Endometrial microvascular endothelial cells (primary cell): ENCODE data around the gene DHFR2. TPM values are rescaled to one million over a fixed set of nuclear protein-coding genes. Genes with fewer than 3 reads are reported as not detected.
"Not testable (repeated sequence)": the region's sequence is repeated elsewhere in the genome, so short reads cannot be mapped to it uniquely, and the experiment has no call there.

ENCODE experiments used
- in situ Hi-C: cut with HindIII; loops from 2 replicates; pipeline ENCODE4 v1.10.0; 2017; ENCODE audit warnings: low sequenced_read_pairs, low pct_unique_long_range_greater_than_20kb; ENCODE audit errors: inconsistent ontology term
- total RNA-seq: library from RNA; depleted of rRNA; stranded (reverse); fragments of >200 nt; gene quantifications from one replicate; pipeline ENCODE4 v1.2.3, GENCODE V29; 2015; ENCODE audit errors: inconsistent ontology term

Gene DHFR2
- total RNA-seq, 1 donor from 2014 or later, result 4.4 TPM

DNA sequence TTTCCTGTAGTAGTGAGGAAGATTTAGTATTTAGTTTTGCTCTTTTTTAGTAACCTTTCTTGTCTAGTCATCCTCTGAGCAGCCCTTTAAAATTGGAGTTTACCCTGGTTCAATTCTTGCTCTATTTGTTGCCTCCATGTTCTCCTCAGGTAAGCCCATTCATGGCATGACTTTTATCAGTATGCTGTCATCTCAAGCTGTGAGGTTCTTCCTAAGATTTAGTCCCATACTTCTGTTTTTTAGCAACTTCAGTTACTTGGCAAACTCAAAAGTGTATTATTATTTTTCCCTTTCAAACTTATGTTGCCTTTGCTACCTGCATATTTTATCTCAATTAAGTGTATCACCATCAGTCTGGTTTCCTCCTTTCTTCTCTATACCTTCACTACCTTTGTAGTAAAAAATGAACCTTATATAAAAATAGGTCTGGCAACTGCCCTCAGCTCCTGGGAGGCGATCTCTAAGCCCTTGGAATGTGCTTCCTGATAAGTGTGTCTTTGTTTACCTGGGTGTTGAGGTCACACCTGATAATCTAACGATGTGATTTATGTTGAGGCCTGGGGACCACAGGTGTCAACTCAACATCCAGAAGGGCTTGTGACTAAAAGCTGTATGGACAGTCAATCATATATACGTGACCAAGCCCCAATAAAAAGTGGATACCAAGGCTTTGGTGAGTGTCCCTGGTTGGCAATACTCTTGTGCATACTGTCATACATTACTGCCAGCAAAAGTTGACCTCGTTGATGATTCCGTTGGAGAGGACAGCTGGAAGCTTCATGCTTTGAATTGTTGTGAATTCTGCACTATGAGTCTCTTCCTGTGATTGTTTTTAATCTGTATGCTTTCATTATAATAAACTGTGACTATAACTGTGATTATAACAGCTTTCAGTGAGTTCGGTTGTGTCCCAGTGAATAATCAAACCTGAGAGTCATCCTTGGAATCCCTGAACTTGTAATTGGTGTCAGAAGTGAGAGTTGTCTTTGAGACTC is 4.1 kb upstream of the DHFR2 start:
- in situ Hi-C loops, result no loop called here

DNA sequence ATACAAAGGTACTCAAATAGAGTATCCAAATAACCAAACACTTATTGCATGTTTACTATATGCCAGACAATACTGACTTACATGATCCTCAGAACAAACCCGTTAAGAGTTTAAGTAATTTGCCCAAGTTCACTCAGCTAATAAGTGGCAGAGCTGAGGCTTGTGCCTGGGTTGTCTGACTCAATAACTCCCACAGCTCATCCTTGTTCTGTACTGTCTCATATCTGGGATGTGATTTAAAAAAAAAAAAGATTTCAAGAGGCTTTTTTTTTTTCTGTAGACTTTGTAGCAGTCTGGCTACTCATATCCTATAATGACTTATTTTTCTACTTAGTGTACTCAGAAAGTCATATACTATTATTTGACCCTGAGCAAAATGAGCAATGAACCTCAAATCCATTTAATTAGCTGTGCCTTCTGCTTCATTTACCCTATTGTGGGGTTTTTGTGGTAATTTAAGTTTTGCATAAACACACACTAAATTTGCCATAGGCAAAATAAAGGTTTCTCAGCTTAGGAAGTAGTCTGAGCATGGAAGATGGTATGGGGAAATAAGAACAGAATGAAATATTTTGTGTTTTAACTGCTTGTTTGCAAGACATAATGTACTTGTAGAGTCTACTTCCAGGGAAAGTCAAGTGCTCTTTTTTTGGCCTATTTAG is 3.2 kb upstream of the DHFR2 start:
- in situ Hi-C loops, result no loop called here

GRCh38 chr3:94065122-94065521 is 2.4 kb upstream of the DHFR2 start:
- in situ Hi-C loops, result no loop called here

- in situ Hi-C loops, result no loop called here
These were observed 1.6 kb upstream of the DHFR2 start for GRCh38 chr3:94064243-94064860.

DNA sequence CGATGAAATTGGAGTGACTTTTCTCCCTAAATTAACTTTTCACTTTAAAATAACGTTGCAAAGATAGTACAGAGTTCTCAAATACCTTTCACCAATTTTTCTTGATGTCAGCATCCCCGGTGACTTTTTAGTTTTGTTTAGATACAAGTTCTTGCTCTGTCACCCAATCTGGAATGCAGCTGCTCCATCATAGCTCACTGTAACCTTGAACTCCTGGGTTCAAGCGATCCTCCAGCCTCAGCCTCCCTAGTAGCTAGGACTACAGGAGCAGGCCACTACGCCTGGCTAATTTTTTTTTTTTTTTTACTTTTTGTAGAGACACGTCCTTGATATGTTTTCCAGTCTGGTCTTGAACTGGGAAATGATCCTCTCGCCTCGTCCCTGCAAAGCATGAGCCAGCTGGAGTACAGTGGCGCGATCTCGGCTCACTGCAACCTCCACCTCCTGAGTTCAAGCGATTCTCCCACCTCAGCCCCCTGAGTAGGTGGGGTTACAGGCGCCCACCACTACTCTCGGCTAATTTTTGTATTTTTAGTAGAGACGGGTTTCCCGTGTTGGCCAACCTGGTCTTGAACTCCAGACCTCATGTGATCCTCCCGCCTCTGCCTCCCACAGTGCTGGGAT is 892 bp upstream of the DHFR2 start:
- in situ Hi-C loops, result no loop called here

DNA sequence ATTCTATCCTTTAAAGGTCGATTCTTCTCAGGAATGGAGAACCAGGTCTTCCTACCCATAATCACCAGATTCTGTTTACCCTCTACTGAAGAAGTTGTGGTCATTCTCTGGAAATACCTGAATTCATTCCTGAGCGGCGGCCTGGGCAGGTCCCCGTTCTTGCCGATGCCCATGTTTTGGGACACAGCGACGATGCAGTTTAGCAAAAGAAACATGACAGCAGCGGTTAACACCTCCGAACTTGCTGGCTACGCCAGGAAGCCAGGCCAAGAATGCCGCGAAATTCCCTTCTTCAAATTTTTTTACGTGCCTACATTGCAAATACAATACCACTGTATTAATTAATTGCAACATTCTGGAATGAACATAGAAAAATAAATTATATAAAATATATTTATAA is 1.4 kb downstream of the DHFR2 start:
- in situ Hi-C loops, result no loop called here

- in situ Hi-C loops, result no loop called here
These were observed 12.2 kb downstream of the DHFR2 start for GRCh38 chr3:94050546-94050945.

DNA sequence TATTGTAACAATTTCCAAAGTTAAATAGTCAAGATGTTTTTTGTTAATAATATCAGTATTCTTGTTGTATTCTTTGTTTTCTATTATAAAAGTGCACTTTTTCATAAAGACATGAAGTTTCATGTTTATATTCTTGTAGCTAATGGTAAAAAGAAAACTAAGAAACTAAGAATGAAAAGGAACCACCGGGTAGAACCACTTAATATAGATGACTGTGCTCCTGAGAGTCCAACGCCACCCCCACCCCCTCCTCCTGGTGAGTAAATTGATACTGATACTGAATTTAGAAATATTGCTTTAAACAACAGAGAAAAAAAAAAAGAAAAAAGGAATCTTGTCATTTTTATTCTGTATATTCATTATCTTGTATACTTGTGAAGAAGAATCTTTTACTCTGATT is 13.4 kb downstream of the DHFR2 start:
- in situ Hi-C loops, result no loop called here

DNA sequence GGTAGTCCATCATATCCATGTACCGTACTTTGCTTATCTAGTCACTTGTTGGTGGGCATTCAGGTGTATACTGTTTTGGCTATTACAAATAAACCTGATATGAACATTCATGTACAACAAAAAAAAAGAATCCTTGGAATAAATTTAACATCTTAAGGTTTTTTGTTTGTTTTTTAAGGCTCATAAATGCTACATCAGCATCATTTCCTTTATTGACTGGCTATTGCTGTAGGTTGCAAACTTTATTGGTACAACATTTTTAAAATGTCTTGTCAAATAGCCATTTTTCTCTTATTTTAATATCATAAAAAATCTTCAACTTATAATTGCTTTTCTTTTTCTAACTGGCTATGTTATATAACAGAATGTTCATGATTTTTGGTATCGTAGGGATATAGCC is 16.2 kb downstream of the DHFR2 start:
- in situ Hi-C loops, result no loop called here

- in situ Hi-C loops, result not testable (repeated sequence)
These were observed 18.4 kb downstream of the DHFR2 start for GRCh38 chr3:94044100-94044936.

GRCh38 chr3:94043285-94043684 is 19.4 kb downstream of the DHFR2 start:
- in situ Hi-C loops, result no loop called here

DNA sequence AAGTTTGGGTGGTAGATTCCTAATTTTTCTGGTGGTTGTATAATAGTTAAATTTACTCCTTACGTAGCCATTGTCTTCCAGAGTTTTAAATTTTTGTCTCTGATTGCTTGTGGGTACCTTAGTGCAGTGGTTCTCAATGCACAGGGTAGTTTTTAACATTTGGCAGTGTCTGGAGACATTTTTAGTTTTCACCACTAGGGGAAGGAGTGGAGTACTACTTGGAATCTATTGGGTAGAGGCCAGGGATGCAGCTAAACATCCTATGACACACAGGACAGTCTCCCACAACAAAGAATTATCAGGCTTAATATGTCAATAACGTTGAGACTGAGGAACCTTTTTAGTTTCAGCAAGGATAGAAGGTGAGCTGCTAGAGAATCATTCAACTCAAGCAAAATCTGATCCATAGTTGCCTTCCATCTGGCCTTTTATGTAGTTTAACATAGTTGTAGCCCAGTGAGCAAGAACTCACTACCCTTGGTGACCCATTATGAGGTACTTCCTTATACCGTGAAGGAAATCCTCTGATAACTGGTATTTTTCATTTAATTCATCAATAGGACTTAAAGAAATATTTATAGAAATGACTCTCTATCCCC is 25.7 kb downstream of the DHFR2 start:
- in situ Hi-C loops, result no loop called here

- in situ Hi-C loops, result no loop called here
These were observed 34.5 kb downstream of the DHFR2 start, which contains the start of gene STX19 for GRCh38 chr3:94028093-94028837. Gene STX19, minus strand, starts transcription at chr3:94028597. Its CDS starts 13,328 bp downstream, at chr3:94015269.

- in situ Hi-C loops, result no loop called here
These were observed 36.1 kb downstream of the DHFR2 start for GRCh38 chr3:94026623-94027022.

DNA sequence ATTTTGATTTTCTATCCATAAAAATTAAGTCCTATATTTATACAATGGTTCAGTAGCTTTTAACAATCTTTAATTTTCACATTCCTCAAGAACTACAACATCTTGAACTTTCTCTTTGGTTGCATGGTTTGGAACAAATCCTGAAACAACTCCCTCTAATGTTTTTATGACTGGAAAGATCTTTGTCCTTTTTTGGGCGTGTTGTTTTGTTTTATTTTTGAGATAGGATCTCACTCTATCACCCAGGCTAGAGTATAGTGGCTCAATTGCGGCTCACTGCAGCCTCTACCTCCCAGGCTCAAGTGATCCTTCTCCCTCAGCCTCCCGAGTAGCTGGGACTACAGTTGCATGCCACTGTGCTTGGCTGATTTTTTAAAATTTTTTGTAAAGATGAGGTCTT is 38.3 kb downstream of the DHFR2 start:
- in situ Hi-C loops, result no loop called here

- in situ Hi-C loops, result no loop called here
These were observed 42.4 kb downstream of the DHFR2 start for GRCh38 chr3:94020293-94020692.

DNA sequence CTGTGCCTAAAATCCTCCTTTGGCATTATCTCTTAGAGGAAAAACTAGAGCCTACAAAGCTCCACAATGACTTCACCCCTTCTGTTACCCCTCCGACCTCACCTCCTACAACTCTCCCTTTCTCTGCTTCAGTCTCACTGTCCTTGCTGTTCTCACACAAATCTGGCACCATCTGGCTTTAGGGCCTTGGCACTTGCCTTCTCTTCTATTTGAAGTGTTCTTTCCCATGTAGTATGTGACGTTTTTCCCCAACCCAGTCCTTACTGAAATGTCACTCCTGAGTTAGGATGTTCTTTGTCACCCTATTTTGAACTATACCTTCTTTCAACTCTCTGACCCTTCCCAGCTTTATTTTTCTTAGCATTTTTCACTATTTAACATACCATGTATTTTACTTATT is 43.1 kb downstream of the DHFR2 start:
- in situ Hi-C loops, result no loop called here
